Smooth muscle cell (in vitro differentiated cells): Measurements from ENCODE around the gene SPTBN5. TPM values are rescaled to one million over a fixed set of nuclear protein-coding genes. Genes with fewer than 3 reads are reported as not detected.

Source experiments
- DNase-seq: peaks from one replicate; lab custom pipeline; 2025; ENCODE audit not compliant: unreplicated experiment; lab: John Stamatoyannopoulos, UW
- H2AFZ ChIP-seq: fragments of 200-600 bp; sonication (generic); 2 replicates; pipeline ENCODE4 v1.6.0; 2016; ENCODE audit warnings: antibody characterized with exemption, low read depth, mild to moderate bottlenecking
- H3F3A ChIP-seq: fragments of 200-600 bp; sonication (generic); 2 replicates; pipeline ENCODE4 v1.6.0; 2017; ENCODE audit warnings: antibody characterized with exemption, low read depth
- H3K27ac ChIP-seq: fragments of 200-600 bp; sonication (generic); 2 replicates; pipeline ENCODE4 v1.5.1; 2016; ENCODE audit warnings: low read depth, mild to moderate bottlenecking
- H3K27me3 ChIP-seq: fragments of 200-600 bp; sonication (generic); 2 replicates; pipeline ENCODE4 v1.6.1; 2016; ENCODE audit warnings: low read depth, mild to moderate bottlenecking
- H3K36me3 ChIP-seq: fragments of 200-600 bp; sonication (generic); 2 replicates; pipeline ENCODE4 v1.5.1; 2016; ENCODE audit warnings: low read depth
- H3K4me1 ChIP-seq: fragments of 200-600 bp; sonication (generic); 2 replicates; pipeline ENCODE4 v1.5.1; 2016; ENCODE audit warnings: low read depth
- H3K4me2 ChIP-seq: fragments of 200-600 bp; sonication (generic); 2 replicates; pipeline ENCODE4 v1.6.0; 2016; ENCODE audit warnings: mild to moderate bottlenecking
- H3K4me3 ChIP-seq: fragments of 200-600 bp; sonication (generic); 2 replicates; pipeline ENCODE4 v1.5.1; 2016; ENCODE audit warnings: mild to moderate bottlenecking
- H3K79me2 ChIP-seq: fragments of 200-600 bp; sonication (generic); 2 replicates; pipeline ENCODE4 v1.6.0; 2016; ENCODE audit warnings: low read depth, mild to moderate bottlenecking
- H3K9ac ChIP-seq: fragments of 200-600 bp; sonication (generic); 2 replicates; pipeline ENCODE4 v1.6.0; 2016; ENCODE audit warnings: low read depth
- H3K9me3 ChIP-seq: fragments of 200-600 bp; sonication (generic); replicated peaks from 2 replicates; pipeline ENCODE4 v1.5.1; 2016; ENCODE audit warnings: low read depth
- H4K20me1 ChIP-seq: fragments of 200-600 bp; sonication (generic); 2 replicates; pipeline ENCODE4 v1.6.0; 2016; ENCODE audit warnings: low read depth
- WGBS: methylation state at CpG from one replicate; pipeline ENCODE4 v1.1.7; 2016; ENCODE audit warnings: low lambda C conversion rate; 5-methylcytosine and 5-hydroxymethylcytosine counted together
- polyA plus RNA-seq: library from polyadenylated mRNA; unstranded; fragments of >200 nt; fragmentation: Nextera tagmentation; extraction: Ambion mirVana; gene quantifications from 2 replicates; pipeline ENCODE4 v1.2.1, GENCODE V29; 2016
- total RNA-seq: library from RNA; depleted of rRNA; stranded (reverse); fragments of >200 nt; gene quantifications from 2 replicates; pipeline ENCODE4 v1.2.3, GENCODE V29; 2014
- TF ChIP-seq, protein P1 (sequence below): fragments of 200-600 bp; sonication (generic); IDR thresholded peaks from 2 replicates; pipeline ENCODE4 v1.5.1; 2017; ENCODE audit warnings: borderline replicate concordance, mild to moderate bottlenecking, antibody characterized with exemption; ENCODE audit not compliant: insufficient read depth, poor library complexity, severe bottlenecking

SPTBN5 gene
- total and polyA plus RNA-seq, 2 experiments from 2014 or later = 0.04 to 0.08 TPM

DNA sequence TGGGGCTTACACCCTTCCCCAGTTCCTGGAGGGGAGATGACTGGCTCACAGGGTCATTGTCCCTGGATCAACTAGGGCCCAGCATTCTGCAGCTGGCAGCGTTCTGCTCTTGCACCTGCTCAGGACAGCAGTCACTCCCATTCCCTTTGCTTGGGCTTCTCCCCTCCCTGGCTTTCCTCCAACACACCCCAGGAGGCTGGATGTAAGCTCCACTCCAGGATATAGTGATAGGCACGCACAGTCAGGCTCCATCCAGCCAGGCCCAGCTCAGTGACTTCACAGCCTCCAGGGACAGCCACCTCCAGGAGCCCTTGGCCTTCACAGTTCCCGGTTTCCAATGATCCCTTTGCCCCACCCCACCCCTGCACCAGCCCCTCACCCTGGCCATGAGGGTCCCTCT lies 1.9 kb downstream of the SPTBN5 start:
- TF ChIP-seq, protein P1, sequence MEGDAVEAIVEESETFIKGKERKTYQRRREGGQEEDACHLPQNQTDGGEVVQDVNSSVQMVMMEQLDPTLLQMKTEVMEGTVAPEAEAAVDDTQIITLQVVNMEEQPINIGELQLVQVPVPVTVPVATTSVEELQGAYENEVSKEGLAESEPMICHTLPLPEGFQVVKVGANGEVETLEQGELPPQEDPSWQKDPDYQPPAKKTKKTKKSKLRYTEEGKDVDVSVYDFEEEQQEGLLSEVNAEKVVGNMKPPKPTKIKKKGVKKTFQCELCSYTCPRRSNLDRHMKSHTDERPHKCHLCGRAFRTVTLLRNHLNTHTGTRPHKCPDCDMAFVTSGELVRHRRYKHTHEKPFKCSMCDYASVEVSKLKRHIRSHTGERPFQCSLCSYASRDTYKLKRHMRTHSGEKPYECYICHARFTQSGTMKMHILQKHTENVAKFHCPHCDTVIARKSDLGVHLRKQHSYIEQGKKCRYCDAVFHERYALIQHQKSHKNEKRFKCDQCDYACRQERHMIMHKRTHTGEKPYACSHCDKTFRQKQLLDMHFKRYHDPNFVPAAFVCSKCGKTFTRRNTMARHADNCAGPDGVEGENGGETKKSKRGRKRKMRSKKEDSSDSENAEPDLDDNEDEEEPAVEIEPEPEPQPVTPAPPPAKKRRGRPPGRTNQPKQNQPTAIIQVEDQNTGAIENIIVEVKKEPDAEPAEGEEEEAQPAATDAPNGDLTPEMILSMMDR = no peak
- Histone ChIP-seq H3K9ac (no peak overlapping the region), H2AFZ (no peak overlapping the region), H3K27me3 (no peaks in the 10 kb centered on the region), H3K36me3 (no peaks in the 10 kb centered on the region), H3K79me2 (no peaks in the 10 kb centered on the region), H3K27ac (no peak overlapping the region), H3K4me1 (peaks cover 11% of the 10 kb centered on the region), H3K4me3 (no peak overlapping the region), H3K9me3 (no peaks in the 10 kb centered on the region), H4K20me1 (no peaks in the 10 kb centered on the region), H3F3A (no peaks in the 10 kb centered on the region), H3K4me2 (no peak overlapping the region)
- DNase-seq = no peak
- 81% methylated on average over 3 of the region's 3 CpGs for WGBS

DNA sequence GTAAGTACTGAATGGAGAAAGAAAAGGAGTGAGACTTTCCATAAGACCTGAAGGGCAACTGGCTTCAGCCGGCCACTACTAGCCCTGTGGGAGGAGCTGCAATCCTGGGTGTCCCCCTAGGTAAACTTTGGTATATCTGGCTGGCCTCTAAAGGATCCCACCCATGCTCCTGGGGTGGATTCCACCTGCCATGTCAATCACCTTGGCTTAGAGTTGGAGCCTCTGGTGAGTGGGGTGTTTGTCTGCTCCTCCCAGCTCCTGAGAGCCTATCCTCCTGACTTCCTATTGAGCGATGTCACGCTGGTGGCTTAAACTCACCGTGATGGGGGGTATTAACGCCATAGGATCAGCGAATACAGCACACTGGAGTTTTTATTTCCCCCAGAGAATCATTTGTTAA lies 2.6 kb downstream of the SPTBN5 start:
- Histone ChIP-seq H3K4me3 (no peak overlapping the region), H3K4me2 (no peak overlapping the region), H3K36me3 (no peaks in the 10 kb centered on the region), H4K20me1 (no peaks in the 10 kb centered on the region), H2AFZ (no peak overlapping the region), H3K9me3 (no peaks in the 10 kb centered on the region), H3F3A (no peaks in the 10 kb centered on the region), H3K9ac (no peak overlapping the region), H3K27me3 (no peaks in the 10 kb centered on the region), H3K79me2 (no peaks in the 10 kb centered on the region), H3K27ac (no peak overlapping the region), H3K4me1 (peaks cover 11% of the 10 kb centered on the region)
- TF ChIP-seq, protein P1 = no peak
- 86% methylated on average over 6 of the region's 6 CpGs for whole genome bisulfite sequencing
- no peak for DNase-seq

DNA sequence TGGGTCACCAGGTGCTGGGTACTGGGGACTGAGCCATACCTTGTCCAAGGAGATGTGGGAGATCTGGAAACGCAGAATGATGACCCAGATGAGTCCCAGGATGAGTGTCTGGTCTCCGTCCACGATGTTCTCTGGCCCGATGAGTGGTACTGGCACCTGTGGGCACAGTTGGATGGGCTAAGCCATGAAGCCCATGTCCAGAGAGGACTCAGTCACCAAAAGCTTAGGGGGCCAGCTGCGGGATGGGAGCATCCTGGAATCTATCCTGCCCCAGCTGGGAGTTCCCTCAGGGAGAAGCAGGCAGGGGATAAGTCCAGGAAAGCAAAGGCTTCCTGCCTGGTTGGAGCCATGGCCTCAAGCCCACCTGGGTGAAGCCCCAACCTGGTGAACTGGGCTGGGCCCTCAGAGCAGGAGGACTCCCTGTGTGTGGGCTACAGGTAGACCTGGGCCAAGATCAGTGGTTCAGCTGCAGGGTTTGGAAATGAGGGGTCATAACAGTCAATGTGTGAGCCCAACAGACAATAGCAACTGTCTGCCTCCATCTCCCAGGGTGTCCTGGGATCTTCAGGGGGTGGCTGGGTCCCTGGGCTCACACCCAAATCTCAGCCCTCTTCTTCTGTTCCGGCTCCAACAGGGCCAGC lies 3.7 kb downstream of the SPTBN5 start:
- Histone ChIP-seq H3K9me3 (no peaks in the 10 kb centered on the region), H3K4me1 (peaks cover 11% of the 10 kb centered on the region), H3F3A (no peaks in the 10 kb centered on the region), H3K27ac (no peak overlapping the region), H3K27me3 (no peaks in the 10 kb centered on the region), H3K4me3 (no peak overlapping the region), H3K9ac (no peak overlapping the region), H3K36me3 (no peaks in the 10 kb centered on the region), H3K4me2 (no peak overlapping the region), H2AFZ (no peak overlapping the region), H3K79me2 (no peaks in the 10 kb centered on the region), H4K20me1 (no peaks in the 10 kb centered on the region)
- DNase-seq = no peak
- WGBS = 89% methylated on average over 6 of the region's 6 CpGs
- TF ChIP-seq, protein P1 = no peak

DNA sequence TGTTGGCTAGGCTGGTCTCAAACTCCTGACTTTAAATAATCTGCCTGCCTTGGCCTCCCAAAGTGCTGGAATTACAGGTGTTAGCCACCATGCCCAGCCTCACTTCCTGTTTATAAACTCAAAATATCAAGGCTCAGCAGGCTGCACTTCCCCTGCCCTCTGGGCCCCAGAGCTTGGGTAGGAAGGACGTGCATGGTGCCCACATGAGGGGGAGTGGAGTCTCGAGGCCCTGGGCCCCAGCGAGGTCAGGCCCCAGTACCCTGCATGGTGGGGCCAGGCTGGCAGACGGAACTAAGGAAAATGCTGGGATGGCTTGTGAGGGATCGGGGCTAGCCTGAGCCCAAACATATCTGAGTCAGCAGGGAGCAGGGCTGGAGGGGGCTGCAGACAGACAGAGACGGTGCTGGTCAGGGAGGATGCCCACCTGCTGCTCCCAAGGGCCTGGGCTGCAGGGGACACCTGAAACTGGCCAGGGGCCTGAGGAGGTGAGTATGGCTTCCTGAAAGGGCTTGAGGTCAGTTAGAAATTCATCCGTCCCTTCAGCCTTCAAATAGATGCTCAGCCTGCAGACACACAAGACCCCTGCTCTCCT lies 5.1 kb downstream of the SPTBN5 start:
- no peaks in the 10 kb centered on the region for H3K79me2 ChIP-seq
- H3K27ac ChIP-seq = no peak overlapping the region
- no peaks in the 10 kb centered on the region for H3K9me3 ChIP-seq
- H2AFZ ChIP-seq = no peak overlapping the region
- no peak overlapping the region for H3K4me3 ChIP-seq
- TF ChIP-seq, protein P1 = no peak
- 89% methylated on average over 7 of the region's 7 CpGs for WGBS
- H3K4me1 ChIP-seq = peaks cover 11% of the 10 kb centered on the region
- H3K4me2 ChIP-seq = no peak overlapping the region
- H3F3A ChIP-seq = no peaks in the 10 kb centered on the region
- no peak overlapping the region for H3K9ac ChIP-seq
- no peaks in the 10 kb centered on the region for H3K27me3 ChIP-seq
- H3K36me3 ChIP-seq = no peaks in the 10 kb centered on the region
- no peaks in the 10 kb centered on the region for H4K20me1 ChIP-seq
- DNase-seq = no peak
